Epithelial cell of proximal tubule (primary cell): ENCODE results near the gene CDH4. TPM values are rescaled to one million over a fixed set of nuclear protein-coding genes. Genes with fewer than 3 reads are reported as not detected.

Experiments
- DNase-seq: peaks from one replicate; pipeline ENCODE4 v3.0.0-alpha.2; 2011; ENCODE audit warnings: low read depth
- H3K4me3 ChIP-seq: 2 replicates; pipeline ENCODE4 v1.5.1; 2011; ENCODE audit warnings: low read depth, mild to moderate bottlenecking, low read length
- total RNA-seq: library from RNA; depleted of rRNA; stranded (reverse); fragments of >200 nt; gene quantifications from 2 replicates; pipeline ENCODE4 v1.2.3, GENCODE V29; 2015
- TF ChIP-seq, protein P1 (sequence below): conservative IDR thresholded peaks from 2 replicates; pipeline ENCODE4 v1.5.1; 2012; ENCODE audit warnings: low read depth, mild to moderate bottlenecking, low read length

Gene CDH4
- total RNA-seq, 1 donor from 2014 or later, result 17.1 TPM

DNA sequence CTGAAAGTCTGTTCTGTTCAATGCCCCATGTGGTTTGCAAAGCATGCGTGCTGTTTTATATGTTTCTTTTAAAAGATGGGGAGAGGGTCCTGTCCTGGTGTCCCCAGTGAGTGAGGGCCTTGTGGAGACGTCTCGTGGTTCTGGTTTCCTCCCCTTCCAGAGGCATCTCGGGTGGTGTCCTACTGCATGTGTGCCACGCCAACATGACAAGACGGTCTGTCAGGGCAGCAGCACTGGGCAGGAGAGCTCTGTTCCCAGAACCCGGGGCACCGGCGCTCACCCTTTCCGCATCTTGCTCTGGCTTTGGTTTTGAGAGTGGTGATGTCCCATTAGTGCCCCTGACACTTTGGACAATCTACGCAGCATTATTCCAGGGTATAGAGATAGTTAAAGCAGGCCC is 275.6 kb downstream of the CDH4 start:
- H3K4me3 ChIP-seq, result no peak overlapping the region
- TF ChIP-seq, protein P1, sequence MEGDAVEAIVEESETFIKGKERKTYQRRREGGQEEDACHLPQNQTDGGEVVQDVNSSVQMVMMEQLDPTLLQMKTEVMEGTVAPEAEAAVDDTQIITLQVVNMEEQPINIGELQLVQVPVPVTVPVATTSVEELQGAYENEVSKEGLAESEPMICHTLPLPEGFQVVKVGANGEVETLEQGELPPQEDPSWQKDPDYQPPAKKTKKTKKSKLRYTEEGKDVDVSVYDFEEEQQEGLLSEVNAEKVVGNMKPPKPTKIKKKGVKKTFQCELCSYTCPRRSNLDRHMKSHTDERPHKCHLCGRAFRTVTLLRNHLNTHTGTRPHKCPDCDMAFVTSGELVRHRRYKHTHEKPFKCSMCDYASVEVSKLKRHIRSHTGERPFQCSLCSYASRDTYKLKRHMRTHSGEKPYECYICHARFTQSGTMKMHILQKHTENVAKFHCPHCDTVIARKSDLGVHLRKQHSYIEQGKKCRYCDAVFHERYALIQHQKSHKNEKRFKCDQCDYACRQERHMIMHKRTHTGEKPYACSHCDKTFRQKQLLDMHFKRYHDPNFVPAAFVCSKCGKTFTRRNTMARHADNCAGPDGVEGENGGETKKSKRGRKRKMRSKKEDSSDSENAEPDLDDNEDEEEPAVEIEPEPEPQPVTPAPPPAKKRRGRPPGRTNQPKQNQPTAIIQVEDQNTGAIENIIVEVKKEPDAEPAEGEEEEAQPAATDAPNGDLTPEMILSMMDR, result no peak
- no peak for DNase-seq

DNA sequence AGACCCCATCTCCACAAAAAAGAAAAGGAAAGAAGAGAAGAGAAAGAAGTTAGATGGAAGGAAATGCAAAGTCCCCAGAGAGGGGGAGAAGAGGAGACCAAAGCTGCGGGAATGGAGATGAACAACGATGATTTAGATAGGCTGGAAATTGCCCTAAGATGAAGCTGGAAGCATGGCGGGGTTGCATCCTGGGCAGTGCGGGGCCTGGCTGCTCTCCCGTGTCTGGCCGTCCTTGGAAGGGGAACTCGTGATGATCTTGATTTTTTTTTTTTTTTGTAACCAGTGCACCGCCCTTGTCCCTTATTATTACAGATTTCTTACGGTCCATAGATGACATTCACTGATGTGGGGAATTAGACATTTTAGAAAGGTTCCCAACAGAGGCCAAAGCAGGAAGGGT is 276.5 kb downstream of the CDH4 start:
- DNase-seq, result no peak
- TF ChIP-seq, protein P1, result no peak
- H3K4me3 ChIP-seq, result no peak overlapping the region

DNA sequence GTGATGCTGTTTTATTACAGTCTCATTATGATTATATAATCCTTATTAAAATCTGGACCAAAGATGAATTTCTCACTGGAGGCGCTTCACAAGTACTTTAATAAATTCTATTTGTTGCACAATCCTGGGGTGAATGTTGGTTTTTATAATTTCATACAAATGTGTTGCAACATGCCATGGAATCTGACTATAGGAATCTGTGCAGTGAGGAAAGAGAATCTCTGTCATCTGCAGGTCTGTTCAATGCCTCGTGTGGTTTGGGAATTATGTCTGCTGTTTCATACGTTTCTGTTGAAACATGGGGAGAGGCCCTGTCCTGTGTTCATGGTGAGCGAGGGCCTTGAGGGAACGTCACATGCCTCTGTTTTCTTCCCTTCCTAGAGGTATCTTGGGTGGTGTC is 277.3 kb downstream of the CDH4 start:
- no peak for DNase-seq
- TF ChIP-seq, protein P1, result no peak
- no peak overlapping the region for H3K4me3 ChIP-seq

DNA sequence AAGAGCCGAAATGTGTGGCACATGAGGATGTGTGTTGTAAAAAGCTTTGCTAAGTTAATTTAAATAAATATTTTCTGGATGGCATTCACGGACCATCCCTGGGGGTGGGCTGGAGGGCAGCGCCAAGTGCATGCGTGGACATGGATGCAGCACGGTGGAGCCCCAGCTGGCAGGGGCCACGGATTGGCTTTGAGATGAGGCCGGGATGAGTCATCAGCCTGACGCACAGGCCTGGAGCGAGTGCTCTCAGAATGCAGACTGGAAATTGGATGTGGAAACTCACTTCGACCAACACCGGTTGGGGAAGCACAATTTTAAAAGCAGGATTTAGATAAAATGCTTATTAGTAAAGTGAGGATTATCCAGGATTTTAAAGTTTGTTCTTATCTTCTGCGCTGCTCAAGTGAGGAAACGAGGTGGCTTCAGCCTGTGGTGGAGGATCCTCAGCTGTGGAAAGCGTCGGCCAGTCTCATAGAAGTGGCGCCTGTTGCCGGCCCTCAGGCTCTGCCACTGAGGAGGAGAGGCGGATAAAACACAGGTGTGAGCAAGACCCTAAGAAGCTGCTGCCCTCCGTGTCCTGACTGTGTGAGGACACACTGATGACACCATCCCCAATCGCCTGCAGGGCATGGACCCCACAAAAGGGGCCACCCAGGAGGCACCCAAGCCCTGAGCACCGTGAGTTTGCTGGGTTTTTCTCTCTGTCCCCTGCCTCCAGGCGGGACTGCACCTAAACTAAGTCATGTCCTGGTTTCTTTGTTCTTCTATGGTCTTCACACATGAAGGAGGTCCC is 279.7 kb downstream of the CDH4 start:
- H3K4me3 ChIP-seq, result no peak overlapping the region
- TF ChIP-seq, protein P1, result no peak
- no peak for DNase-seq

DNA sequence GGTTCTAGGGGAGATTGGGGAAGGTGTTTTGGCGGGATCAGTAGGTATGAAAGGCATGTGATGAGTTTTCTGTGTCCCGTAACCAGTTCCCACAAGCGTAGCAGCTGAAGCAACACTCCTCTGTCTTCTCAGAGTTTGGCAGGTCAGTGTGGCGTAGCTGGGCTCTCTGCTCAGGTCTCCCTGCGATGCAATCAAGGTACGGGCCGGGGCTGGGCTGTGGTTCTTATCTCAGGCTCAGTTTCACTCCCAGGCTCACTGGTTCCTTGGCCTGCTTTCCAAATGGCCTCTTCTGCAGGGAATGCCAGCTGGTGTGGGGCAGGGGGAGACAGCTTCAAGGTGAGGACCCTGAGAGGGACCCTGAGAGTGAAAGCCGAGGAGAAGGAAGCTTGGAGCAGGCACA is 280.7 kb downstream of the CDH4 start:
- TF ChIP-seq, protein P1, result no peak
- DNase-seq, result no peak
- no peak overlapping the region for H3K4me3 ChIP-seq

DNA sequence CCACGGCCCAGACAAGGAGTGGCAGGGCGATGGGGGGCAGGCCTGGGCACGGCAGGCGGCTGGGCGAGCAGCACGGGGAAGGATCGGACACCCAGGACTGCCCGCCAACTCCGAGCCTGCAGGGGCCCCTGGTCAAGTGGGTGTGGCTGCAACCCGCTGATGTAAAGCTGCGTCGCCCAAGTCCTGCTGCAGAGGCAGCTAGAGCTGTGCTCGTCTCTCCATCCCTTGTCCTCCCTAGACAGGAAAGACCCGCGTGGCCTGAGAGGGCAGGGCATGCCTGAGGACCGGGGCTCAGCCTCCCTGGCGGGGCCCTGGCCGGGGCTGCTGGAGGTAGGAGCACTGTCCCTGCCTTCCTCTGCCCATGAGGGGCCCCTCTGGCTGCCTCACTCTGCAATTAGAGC is 281.2 kb downstream of the CDH4 start:
- no peak for DNase-seq
- no peak overlapping the region for H3K4me3 ChIP-seq
- TF ChIP-seq, protein P1, result no peak

DNA sequence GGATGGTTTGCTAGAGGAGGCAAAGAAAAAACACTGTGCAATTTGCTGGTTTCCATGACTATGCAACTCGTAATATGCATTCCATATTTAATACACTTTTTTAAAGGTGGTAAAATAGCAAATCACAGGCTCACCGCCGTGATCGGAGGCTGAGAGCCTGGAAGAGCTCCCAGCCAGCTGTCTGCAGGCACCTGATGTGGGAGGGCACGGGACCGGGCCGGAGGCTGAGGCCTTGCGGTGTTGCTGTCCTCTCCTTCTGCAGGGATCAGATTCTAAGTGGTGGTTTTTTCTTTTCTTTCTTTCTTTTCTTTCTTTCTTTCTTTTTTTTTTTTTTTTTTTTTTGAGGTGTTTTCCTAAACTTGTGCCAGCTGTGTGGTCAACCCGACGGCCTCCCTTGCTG is 282.3 kb downstream of the CDH4 start:
- TF ChIP-seq, protein P1, result no peak
- no peak overlapping the region for H3K4me3 ChIP-seq
- no peak for DNase-seq
